Fibroblast of lung (primary cell): ENCODE results near the gene ABLIM2.

Experiments
- EZH2 ChIP-seq: IDR thresholded peaks from 2 replicates; pipeline ENCODE4 v1.5.1; 2012; ENCODE audit warnings: low read length, control low read depth, mild to moderate bottlenecking; ENCODE audit errors: missing control alignments
- TF ChIP-seq, protein P1 (sequence below), 2 donors: IDR thresholded peaks in 1 of 2; conservative IDR thresholded peaks in 1 of 2; 1 replicate in 1 of 2; 2 replicates in 1 of 2; pipeline ENCODE4 v1.5.1; 2011 to 2012; ENCODE audit warnings: low read length in 2 of 2, control low read depth in 1 of 2, inconsistent platforms in 1 of 2, low read depth in 1 of 2, mild to moderate bottlenecking in 1 of 2

- TF ChIP-seq, protein P1, sequence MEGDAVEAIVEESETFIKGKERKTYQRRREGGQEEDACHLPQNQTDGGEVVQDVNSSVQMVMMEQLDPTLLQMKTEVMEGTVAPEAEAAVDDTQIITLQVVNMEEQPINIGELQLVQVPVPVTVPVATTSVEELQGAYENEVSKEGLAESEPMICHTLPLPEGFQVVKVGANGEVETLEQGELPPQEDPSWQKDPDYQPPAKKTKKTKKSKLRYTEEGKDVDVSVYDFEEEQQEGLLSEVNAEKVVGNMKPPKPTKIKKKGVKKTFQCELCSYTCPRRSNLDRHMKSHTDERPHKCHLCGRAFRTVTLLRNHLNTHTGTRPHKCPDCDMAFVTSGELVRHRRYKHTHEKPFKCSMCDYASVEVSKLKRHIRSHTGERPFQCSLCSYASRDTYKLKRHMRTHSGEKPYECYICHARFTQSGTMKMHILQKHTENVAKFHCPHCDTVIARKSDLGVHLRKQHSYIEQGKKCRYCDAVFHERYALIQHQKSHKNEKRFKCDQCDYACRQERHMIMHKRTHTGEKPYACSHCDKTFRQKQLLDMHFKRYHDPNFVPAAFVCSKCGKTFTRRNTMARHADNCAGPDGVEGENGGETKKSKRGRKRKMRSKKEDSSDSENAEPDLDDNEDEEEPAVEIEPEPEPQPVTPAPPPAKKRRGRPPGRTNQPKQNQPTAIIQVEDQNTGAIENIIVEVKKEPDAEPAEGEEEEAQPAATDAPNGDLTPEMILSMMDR (conservative IDR thresholded peaks at IDR 0.05 in 1 of 2, IDR thresholded peaks at IDR 0.05 in 1 of 2; ENCODE audit: low read depth in 1 of 2, low read length in 2 of 2) = no peak
- no peak for TF ChIP-seq EZH2
These were observed 100.6 kb downstream of the ABLIM2 start for GRCh38 chr4:8058031-8058479.
